ENCODE measurements around the gene TMEM231. TPM values are rescaled to one million over a fixed set of nuclear protein-coding genes. Genes with fewer than 3 reads are reported as not detected.

TMEM231 gene
- total and polyA plus RNA-seq, 9 of the 15 experiments (the other 6 are each of a cell fraction or from before 2014, with no cell fraction given), result 1.6 to 27.6 (median 9.1) TPM

- TF ChIP-seq ARID3A (IDR thresholded peaks at IDR 0.05; ENCODE audit: borderline replicate concordance, low read depth, low read length) (no peak), ZNF324 (CRISPR knock-in tag; IDR thresholded peaks at IDR 0.05) (no peak), HOXB6 (CRISPR knock-in tag; IDR thresholded peaks at IDR 0.05; ENCODE audit: borderline replicate concordance) (no peak), TBP (optimal IDR thresholded peaks at IDR 0.05; ENCODE audit: low read depth, low read length) (peak; percentile 54), ETV5 (CRISPR knock-in tag; IDR thresholded peaks at IDR 0.05; ENCODE audit: low read depth) (peak; percentile 67), POLR2A (conservative IDR thresholded peaks at IDR 0.05) (peak; percentile 68), ZBTB7A (IDR thresholded peaks at IDR 0.05; ENCODE audit: borderline replicate concordance, control insufficient read depth, low read depth, low read length) (peak; percentile 94), RBBP5 (IDR thresholded peaks at IDR 0.05; ENCODE audit: borderline replicate concordance, insufficient read depth, low read length, poor library complexity, severe bottlenecking) (peak; percentile 81), CCNT2 (IDR thresholded peaks at IDR 0.05; ENCODE audit: borderline replicate concordance, extremely low read depth, insufficient read length, low read depth, low read length) (peak; percentile 48), ZBTB9 (CRISPR knock-in tag; IDR thresholded peaks at IDR 0.05) (peak; percentile 53; the same call in 1 of the 2 replicates), HINFP (tag; conservative IDR thresholded peaks at IDR 0.05; ENCODE audit: low read depth) (no peak), PCBP1 (IDR thresholded peaks at IDR 0.05; ENCODE audit: low read depth, low read length, poor library complexity, severe bottlenecking) (peak; percentile 20), EZH2 (IDR thresholded peaks at IDR 0.05; ENCODE audit: borderline replicate concordance, low read depth, low read length) (no peak), POLR2B (IDR thresholded peaks at IDR 0.05; ENCODE audit: low read depth, partially characterized antibody) (no peak), NBN (IDR thresholded peaks at IDR 0.05; ENCODE audit: low read depth) (peak; percentile 44; the same call in 1 of the 2 replicates)
- TF ChIP-seq, protein P1, sequence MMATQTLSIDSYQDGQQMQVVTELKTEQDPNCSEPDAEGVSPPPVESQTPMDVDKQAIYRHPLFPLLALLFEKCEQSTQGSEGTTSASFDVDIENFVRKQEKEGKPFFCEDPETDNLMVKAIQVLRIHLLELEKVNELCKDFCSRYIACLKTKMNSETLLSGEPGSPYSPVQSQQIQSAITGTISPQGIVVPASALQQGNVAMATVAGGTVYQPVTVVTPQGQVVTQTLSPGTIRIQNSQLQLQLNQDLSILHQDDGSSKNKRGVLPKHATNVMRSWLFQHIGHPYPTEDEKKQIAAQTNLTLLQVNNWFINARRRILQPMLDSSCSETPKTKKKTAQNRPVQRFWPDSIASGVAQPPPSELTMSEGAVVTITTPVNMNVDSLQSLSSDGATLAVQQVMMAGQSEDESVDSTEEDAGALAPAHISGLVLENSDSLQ (IDR thresholded peaks at IDR 0.05), result peak; percentile 90
- TF ChIP-seq, protein P2, sequence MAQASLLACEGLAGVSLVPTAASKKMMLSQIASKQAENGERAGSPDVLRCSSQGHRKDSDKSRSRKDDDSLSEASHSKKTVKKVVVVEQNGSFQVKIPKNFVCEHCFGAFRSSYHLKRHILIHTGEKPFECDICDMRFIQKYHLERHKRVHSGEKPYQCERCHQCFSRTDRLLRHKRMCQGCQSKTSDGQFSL (CRISPR knock-in tag; IDR thresholded peaks at IDR 0.05), result peak; percentile 77
- TF ChIP-seq, protein P2 (tag; IDR thresholded peaks at IDR 0.05), result no peak
- TF ChIP-seq, protein P3, sequence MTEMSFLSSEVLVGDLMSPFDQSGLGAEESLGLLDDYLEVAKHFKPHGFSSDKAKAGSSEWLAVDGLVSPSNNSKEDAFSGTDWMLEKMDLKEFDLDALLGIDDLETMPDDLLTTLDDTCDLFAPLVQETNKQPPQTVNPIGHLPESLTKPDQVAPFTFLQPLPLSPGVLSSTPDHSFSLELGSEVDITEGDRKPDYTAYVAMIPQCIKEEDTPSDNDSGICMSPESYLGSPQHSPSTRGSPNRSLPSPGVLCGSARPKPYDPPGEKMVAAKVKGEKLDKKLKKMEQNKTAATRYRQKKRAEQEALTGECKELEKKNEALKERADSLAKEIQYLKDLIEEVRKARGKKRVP (CRISPR knock-in tag; IDR thresholded peaks at IDR 0.05), result no peak
These were observed 10.1 kb upstream of the TMEM231 start, which contains the start of gene GABARAPL2 (continued) for GRCh38 chr16:75566040-75566757.
